ENCODE data around the gene CPD.

CPD gene

DNA sequence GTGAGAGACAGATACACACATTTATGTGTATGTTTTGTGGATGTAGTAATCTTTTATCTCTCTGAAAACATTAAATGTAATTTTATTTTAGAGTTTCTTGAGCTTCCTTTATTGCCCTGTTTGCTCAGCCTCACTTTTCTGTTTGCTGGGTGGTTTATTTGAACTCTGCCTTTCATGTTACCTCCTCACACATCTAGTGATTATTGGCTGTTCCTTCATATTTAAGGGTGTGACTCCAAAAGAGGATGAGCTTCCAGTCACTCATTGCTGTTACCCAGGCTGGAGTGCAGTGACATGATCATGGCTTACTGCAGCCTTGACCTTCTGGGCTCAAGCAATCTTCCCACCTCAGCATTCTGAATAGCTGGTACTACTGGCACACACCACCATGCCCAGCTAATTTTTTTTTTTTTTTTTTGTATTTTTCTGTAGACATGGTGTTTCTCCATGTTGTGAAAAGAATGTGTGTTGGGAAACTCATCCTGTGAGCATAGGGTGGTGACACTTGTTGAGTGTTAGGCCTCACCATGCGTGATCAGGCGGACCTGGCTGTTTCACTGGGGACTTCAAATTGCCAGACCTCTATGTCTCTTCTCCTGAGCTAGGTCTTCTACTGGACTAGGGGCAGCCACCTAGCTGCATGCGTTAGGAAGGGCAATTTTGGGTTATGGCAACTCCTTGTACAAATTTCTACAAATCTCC lies 136.3 kb downstream of the CPD start:
- DNase-seq: no peak

DNA sequence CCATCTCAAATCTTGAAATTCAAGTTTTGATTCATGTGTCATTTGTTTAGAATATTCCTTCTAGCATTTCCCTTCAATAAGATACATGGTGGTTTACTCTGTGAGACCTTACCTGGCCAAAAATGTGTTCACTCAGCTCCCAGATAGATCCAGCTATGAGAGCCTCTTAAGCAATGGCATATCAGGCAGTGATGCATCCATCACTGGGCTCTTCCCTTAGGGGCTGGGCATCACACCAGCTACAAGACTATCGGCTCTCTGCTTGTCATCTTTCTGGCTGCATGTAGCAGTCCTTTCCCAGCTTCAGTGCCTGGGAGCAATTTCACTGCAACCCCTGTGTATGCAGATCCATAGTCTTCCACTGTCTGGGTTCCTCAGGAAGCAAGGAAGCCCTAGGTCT lies 139.1 kb downstream of the CPD start:
- DNase-seq: no peak

DNA sequence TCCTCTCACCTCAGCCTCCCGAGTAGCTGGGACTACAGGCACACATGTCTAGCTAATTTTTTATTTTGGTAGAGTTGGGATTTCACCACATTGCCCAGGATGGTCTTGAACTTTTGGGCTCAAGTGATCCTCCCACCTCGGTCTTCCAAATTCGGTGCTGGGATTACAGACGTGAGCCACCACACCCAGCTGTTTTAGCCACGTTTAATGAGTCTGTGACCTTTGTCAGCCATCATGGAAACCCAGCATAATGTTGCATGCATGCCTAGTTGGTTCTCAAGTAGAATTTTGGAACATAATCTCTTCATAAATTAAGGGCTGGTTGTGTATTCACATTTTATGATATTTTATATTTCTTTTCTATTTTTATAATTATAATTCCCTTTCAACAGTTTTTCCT lies 140.4 kb downstream of the CPD start:
- DNase-seq: no peak

All from SHP77 (cell line).